Stimulated activated CD8-positive, alpha-beta memory T cell treated with anti-CD3 and anti-CD28 coated beads, Interleukin-4, amount 100 ng/mL, for 4 hours (primary cell): Measurements from ENCODE around the gene CDH11.

Source experiments
- DNase-seq, 2 donors: peaks; one replicate each; pipeline ENCODE4 v3.0.0-alpha.2; 2020; ENCODE audit warnings: low read depth in 2 of 2, low spot score in 1 of 2

Gene CDH11

DNA sequence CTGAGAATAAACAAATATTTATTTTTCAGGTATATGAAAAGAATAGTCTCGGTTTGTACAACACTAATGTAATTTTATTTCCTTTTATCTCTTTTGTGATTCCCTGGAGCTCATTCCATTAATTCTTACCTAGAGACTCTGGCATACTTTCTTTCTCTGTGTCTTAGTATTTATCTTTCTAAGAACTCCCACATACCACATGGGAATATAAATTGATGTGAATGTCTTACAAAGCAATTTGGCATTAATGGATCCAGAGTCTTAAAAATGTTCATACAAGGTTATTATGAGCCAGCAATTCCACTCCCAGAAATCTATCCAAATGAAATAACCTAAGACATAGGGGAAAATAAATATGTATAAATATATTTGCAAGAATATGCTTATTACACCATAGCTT lies 202.7 kb downstream of the CDH11 start:
- DNase-seq, result no peak

DNA sequence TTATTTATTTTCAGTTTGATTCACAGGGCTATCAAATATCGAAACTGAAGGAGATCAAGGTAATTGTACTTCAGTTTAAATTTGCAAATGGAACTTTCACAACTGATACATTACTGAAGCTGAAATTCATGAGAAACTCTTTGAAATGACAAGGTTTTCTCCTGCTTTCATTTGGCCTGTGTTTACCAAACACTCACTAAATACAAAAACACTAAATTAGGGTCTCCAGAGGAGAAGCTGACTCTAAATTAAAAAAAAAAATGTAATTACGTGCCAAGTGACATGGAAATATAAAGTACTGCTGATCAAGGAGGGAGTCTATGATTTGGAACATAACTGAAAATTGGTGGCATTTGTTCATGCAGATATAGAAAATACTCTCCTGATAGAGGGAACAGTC lies 205.8 kb downstream of the CDH11 start:
- DNase-seq, result no peak

DNA sequence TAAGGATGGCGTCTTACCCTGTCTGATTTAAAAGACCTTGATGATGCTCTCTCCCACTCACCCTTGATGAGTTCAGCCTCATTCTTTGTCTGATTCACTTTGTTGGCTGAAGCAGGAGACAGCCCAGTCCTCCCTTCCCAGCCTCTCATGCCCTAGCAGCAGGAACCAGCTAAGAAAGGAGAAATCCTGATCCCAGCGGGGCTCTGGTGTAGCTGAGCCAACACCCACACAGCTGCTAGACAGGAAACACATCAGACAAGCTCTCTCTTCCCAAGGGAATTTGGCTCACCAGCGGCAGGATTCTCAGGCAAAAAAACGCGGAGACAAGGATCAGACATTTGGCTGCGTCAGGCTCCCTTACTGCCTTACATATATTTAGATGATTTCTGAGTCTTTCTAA lies 211.5 kb downstream of the CDH11 start:
- no peak for DNase-seq

DNA sequence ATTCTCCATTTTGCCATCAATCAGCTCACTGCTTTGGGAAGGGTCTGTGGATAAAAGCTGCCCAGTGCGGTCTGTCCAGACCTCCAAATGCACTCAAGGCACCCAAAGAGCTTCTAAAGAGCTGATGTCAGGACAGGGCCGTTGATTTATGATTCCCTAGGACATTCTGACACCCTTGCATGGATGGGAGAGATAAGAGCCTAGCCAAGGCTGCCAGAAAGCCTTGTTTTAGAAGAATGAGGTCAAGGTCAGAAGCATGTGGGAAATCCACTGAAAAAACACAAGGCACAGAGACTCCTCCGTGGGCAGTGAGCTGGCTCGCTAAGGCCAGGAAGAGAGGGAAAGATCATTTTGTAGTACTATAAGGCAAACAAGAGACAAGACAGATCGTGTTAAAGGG lies 214.0 kb downstream of the CDH11 start:
- no peak for DNase-seq

DNA sequence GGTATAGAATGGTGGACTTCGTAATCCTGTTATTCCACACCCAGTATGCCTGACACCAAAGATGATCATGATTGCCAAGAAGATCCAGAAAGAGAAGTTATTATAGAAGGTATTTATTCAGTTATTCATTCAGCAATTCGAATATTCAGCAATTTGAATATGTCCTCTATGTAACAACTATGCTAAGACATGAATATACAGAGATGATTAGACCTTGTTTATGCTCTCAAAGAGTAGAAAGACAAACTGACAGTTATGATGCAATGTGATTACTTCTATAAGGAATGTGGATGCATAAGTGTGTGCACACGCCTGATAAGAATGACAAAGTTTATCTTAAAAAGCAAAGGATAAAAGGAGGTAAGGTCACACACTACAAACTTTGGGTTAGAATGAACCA lies 218.1 kb downstream of the CDH11 start:
- DNase-seq, result no peak

DNA sequence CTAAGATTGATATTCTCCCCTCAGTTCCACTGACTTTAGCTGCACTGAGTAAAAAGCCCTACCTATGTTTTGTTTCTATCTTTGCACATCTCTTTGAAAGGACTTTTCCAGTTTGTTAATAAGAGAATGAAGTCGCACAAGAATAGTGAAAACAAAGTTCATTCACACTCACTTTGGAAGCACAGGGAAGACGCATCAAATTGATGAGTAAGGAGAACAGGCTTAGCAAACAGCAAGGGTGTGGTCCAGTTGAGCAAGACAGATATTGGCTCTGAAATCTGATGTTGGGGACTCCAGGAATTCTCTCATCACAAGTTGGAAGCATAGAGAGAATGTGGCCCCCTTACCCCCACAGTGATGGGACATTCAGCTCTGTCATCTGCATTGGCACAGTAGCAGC lies 221.3 kb downstream of the CDH11 start:
- no peak for DNase-seq

DNA sequence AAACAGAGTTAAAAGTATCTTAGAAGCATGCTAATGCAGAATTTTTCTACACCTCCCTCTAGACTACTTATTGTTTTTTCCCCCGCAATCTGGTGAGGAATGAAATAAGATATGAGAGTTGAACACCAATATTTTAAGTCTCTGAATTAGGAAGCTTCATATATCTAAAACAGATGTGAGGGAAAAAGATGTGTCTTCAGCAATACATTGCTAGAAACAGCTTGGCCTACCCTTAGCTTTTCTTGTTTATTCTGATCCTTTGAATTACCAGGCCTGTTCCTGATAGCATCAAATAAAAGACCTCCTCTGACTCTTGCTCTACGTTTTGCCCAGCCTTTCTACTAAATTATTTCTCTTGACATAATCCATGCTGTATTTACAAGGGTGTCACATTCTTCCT lies 221.8 kb downstream of the CDH11 start:
- no peak for DNase-seq

DNA sequence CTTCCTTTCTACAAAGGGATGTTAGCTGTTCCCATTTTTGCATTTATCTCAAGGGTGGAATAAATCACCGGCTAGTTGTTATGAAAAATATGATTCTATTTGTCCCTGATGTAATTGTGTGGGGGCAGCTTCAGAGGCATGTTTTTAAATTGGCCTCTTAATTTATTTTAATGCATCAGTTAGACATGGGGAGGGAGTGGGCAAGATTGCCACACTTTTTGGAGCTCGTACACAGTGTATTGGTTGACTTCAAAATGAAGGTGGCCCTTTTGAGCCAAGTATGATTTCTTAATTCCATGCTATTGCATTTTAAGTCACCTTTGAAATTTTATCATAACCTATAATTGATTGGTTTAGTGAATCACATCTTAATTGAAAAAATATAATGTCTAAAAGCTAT lies 223.7 kb downstream of the CDH11 start:
- no peak for DNase-seq
